Neural progenitor cell (in vitro differentiated cells): ENCODE data around the gene GTPBP2. TPM values are rescaled to one million over a fixed set of nuclear protein-coding genes. Genes with fewer than 3 reads are reported as not detected.

Source experiments
- DNase-seq: peaks from one replicate; pipeline ENCODE4 v3.0.0-alpha.2; 2016; ENCODE audit warnings: low spot score
- H2AFZ ChIP-seq: fragments of 200-600 bp; sonication (generic); replicated peaks from 2 replicates; pipeline ENCODE4 v1.6.1; 2016; ENCODE audit warnings: antibody characterized with exemption
- H3F3A ChIP-seq: fragments of 200-600 bp; sonication (generic); 2 replicates; pipeline ENCODE4 v1.6.1; 2016; ENCODE audit warnings: antibody characterized with exemption, low read depth
- H3K27ac ChIP-seq: fragments of 200-600 bp; sonication (generic); 2 replicates; pipeline ENCODE4 v1.5.1; 2016; ENCODE audit warnings: mild to moderate bottlenecking
- H3K27me3 ChIP-seq: fragments of 200-600 bp; sonication (generic); 2 replicates; pipeline ENCODE4 v1.6.1; 2016; ENCODE audit warnings: mild to moderate bottlenecking, moderate library complexity
- H3K36me3 ChIP-seq: fragments of 200-600 bp; sonication (generic); 2 replicates; pipeline ENCODE4 v1.5.1; 2016
- H3K4me1 ChIP-seq: fragments of 200-600 bp; sonication (generic); 2 replicates; pipeline ENCODE4 v1.6.1; 2016; ENCODE audit warnings: mixed run types
- H3K4me2 ChIP-seq: fragments of 200-600 bp; sonication (generic); 2 replicates; pipeline ENCODE4 v1.6.1; 2016
- H3K4me3 ChIP-seq: fragments of 200-600 bp; sonication (generic); 2 replicates; pipeline ENCODE4 v1.5.1; 2016
- H3K79me2 ChIP-seq: fragments of 200-600 bp; sonication (generic); 2 replicates; pipeline ENCODE4 v1.6.1; 2016; ENCODE audit warnings: low read depth
- H3K9ac ChIP-seq: fragments of 200-600 bp; sonication (generic); 2 replicates; pipeline ENCODE4 v1.6.1; 2016
- H3K9me3 ChIP-seq: fragments of 200-600 bp; sonication (generic); 2 replicates; pipeline ENCODE4 v1.5.1; 2016; ENCODE audit warnings: low read depth
- H4K20me1 ChIP-seq: fragments of 200-600 bp; sonication (generic); 2 replicates; pipeline ENCODE4 v1.6.1; 2016; ENCODE audit warnings: low read depth
- H3K27ac Mint-ChIP-seq: 3 replicates; pipeline ENCODE4 v1.8.0; 2021; ENCODE audit warnings: mixed read lengths
- H3K27me3 Mint-ChIP-seq: 2 replicates; pipeline ENCODE4 v1.8.0; 2022; ENCODE audit warnings: low read depth, mild to moderate bottlenecking, inconsistent platforms, moderate library complexity, mixed read lengths; ENCODE audit not compliant: insufficient read depth
- H3K36me3 Mint-ChIP-seq: 3 replicates; pipeline ENCODE4 v1.8.0; 2021; ENCODE audit warnings: mixed read lengths
- H3K4me1 Mint-ChIP-seq: 3 replicates; pipeline ENCODE4 v1.8.0; 2021; ENCODE audit warnings: mixed read lengths
- H3K4me3 Mint-ChIP-seq: 3 replicates; pipeline ENCODE4 v1.8.0; 2021; ENCODE audit warnings: mild to moderate bottlenecking, moderate library complexity, mixed read lengths
- H3K9me3 Mint-ChIP-seq: 3 replicates; pipeline ENCODE4 v1.8.0; 2020; ENCODE audit warnings: mixed read lengths
- EZH2 ChIP-seq: fragments of 200-600 bp; sonication (generic); IDR thresholded peaks from 2 replicates; pipeline ENCODE4 v1.6.1; 2017; ENCODE audit warnings: antibody characterized with exemption, mild to moderate bottlenecking, moderate library complexity
- EZH2phosphoT487 ChIP-seq: fragments of 200-600 bp; sonication (generic); IDR thresholded peaks from 2 replicates; pipeline ENCODE4 v1.6.1; 2017; ENCODE audit warnings: antibody characterized with exemption
- total RNA-seq: library from RNA; depleted of rRNA; stranded (reverse); fragments of >200 nt; gene quantifications from 2 replicates; pipeline ENCODE4 v1.2.3, GENCODE V29; 2015; ENCODE audit warnings: low replicate concordance
- TF ChIP-seq, protein P1 (sequence below): fragments of 200-600 bp; sonication (generic); IDR thresholded peaks from 2 replicates; pipeline ENCODE4 v1.5.1; 2017; ENCODE audit warnings: antibody characterized with exemption, mild to moderate bottlenecking

Gene GTPBP2
- total RNA-seq, 1 donor from 2014 or later = 45.5 TPM

DNA sequence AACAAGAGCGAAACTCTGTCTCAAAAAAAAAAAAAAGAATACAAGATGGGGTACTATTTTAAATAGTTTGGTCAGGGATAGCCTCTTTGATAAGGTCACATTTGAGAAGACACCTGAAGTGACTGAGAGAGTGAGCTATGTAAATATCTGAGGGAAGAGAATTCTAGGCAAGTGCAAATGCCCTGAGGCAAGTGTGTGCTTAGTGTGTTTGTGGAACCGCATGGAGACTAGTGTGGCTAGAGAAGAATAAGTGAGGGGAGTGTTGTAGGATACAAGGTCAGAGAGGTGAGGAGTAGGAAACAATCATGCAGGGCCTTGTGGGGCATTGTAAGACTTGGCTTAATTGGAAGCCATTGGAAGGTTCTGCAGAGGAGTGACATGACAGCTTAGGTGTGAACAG lies 19.2 kb upstream of the GTPBP2 start:
- Histone ChIP-seq H3F3A (peaks cover 27% of the 10 kb centered on the region), H3K4me1 (peaks cover 3% of the 10 kb centered on the region), H3K79me2 (no peaks in the 10 kb centered on the region), H3K9me3 (no peaks in the 10 kb centered on the region), H3K27ac (no peak overlapping the region), H3K4me3 (no peak overlapping the region), H3K36me3 (no peaks in the 10 kb centered on the region), H3K9ac (no peak overlapping the region), H4K20me1 (no peaks in the 10 kb centered on the region), H2AFZ (no peak overlapping the region), H3K4me2 (no peak overlapping the region), H3K27me3 (no peaks in the 10 kb centered on the region)
- Mint-ChIP-seq H3K9me3 (no peaks in the 10 kb centered on the region), H3K4me3 (no peak overlapping the region), H3K27ac (no peak overlapping the region), H3K27me3 (peaks cover 7% of the 10 kb centered on the region), H3K36me3 (no peaks in the 10 kb centered on the region), H3K4me1 (peaks cover 13% of the 10 kb centered on the region)
- TF ChIP-seq, protein P1, sequence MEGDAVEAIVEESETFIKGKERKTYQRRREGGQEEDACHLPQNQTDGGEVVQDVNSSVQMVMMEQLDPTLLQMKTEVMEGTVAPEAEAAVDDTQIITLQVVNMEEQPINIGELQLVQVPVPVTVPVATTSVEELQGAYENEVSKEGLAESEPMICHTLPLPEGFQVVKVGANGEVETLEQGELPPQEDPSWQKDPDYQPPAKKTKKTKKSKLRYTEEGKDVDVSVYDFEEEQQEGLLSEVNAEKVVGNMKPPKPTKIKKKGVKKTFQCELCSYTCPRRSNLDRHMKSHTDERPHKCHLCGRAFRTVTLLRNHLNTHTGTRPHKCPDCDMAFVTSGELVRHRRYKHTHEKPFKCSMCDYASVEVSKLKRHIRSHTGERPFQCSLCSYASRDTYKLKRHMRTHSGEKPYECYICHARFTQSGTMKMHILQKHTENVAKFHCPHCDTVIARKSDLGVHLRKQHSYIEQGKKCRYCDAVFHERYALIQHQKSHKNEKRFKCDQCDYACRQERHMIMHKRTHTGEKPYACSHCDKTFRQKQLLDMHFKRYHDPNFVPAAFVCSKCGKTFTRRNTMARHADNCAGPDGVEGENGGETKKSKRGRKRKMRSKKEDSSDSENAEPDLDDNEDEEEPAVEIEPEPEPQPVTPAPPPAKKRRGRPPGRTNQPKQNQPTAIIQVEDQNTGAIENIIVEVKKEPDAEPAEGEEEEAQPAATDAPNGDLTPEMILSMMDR = no peak
- TF ChIP-seq EZH2 (no peak), EZH2phosphoT487 (no peak)
- no peak for DNase-seq

DNA sequence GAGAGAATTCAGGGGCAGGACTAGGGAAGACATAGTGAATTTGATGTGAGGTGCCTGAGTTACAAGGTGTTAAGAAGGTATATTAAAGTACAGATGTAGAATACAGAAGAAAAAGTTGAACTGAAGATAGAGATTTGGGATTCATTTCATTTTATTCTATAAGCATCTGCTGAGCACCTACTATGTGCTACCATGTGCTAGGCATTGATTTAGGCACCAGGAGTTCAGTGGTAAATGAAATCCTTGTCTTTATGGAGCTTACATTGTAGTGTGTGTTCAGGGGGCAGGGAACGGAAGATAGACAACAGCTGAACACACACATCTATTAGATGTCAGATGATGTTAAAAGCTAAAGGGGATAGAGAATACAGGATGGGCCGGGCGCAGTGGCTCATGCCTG lies 18.5 kb upstream of the GTPBP2 start:
- no peak overlapping the region for H3K4me2 ChIP-seq
- H3F3A ChIP-seq = peaks cover 30% of the 10 kb centered on the region
- no peaks in the 10 kb centered on the region for H3K9me3 ChIP-seq
- no peak overlapping the region for H2AFZ ChIP-seq
- peaks cover 7% of the 10 kb centered on the region for H3K27me3 Mint-ChIP-seq
- H3K4me3 Mint-ChIP-seq = no peak overlapping the region
- TF ChIP-seq EZH2phosphoT487 (no peak), EZH2 (no peak)
- TF ChIP-seq, protein P1 = no peak
- H3K27ac ChIP-seq = no peak overlapping the region
- no peak overlapping the region for H3K9ac ChIP-seq
- DNase-seq = no peak
- peaks cover 13% of the 10 kb centered on the region for H3K4me1 Mint-ChIP-seq
- H4K20me1 ChIP-seq = no peaks in the 10 kb centered on the region
- H3K4me3 ChIP-seq = no peak overlapping the region
- H3K27ac Mint-ChIP-seq = no peak overlapping the region
- H3K79me2 ChIP-seq = no peaks in the 10 kb centered on the region
- H3K27me3 ChIP-seq = no peaks in the 10 kb centered on the region
- no peaks in the 10 kb centered on the region for H3K9me3 Mint-ChIP-seq
- H3K36me3 Mint-ChIP-seq = peaks cover 5% of the 10 kb centered on the region
- no peaks in the 10 kb centered on the region for H3K36me3 ChIP-seq
- peaks cover 3% of the 10 kb centered on the region for H3K4me1 ChIP-seq

DNA sequence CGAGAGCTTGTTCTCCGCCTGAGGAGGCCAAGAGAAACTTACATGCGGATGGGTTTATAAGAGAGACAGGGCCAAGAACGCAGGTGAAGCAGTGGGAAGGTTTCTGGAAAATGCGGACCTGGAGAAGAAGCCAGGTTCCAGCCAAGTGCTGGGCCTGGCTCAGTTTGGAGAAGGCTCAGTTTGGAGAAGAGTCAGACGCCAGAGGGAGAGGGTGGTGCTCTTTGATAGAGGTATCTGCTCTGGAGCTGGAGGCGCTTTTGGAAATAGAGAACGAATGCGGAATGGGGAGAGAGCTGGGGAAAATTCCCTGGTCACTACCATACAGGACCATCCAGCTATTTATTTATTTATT lies 16.5 kb upstream of the GTPBP2 start:
- H2AFZ ChIP-seq = peak overlapping the region; percentile 74
- H4K20me1 ChIP-seq = peaks cover 6% of the 10 kb centered on the region
- H3K79me2 ChIP-seq = peaks cover 13% of the 10 kb centered on the region
- H3K4me3 Mint-ChIP-seq = peak overlapping the region; percentile 88
- H3K4me1 ChIP-seq = peaks cover 3% of the 10 kb centered on the region
- H3K36me3 ChIP-seq = peaks cover 9% of the 10 kb centered on the region
- peaks cover 7% of the 10 kb centered on the region for H3K27me3 Mint-ChIP-seq
- H3K4me3 ChIP-seq = peak overlapping the region; percentile 58
- H3K9ac ChIP-seq = no peak overlapping the region
- no peak overlapping the region for H3K27ac ChIP-seq
- no peak for DNase-seq
- peak overlapping the region; percentile 80 for H3K4me2 ChIP-seq
- H3K36me3 Mint-ChIP-seq = peaks cover 12% of the 10 kb centered on the region
- H3K9me3 ChIP-seq = no peaks in the 10 kb centered on the region
- no peaks in the 10 kb centered on the region for H3K9me3 Mint-ChIP-seq
- H3F3A ChIP-seq = peaks cover 30% of the 10 kb centered on the region
- peaks cover 14% of the 10 kb centered on the region for H3K4me1 Mint-ChIP-seq
- TF ChIP-seq EZH2 (no peak), EZH2phosphoT487 (no peak)
- TF ChIP-seq, protein P1 = no peak
- peak overlapping the region; percentile 94 for H3K27ac Mint-ChIP-seq
- no peaks in the 10 kb centered on the region for H3K27me3 ChIP-seq
